Sigmoid colon (tissue), 7 donors: ENCODE data around the gene GPX1. TPM values are rescaled to one million over a fixed set of nuclear protein-coding genes. Genes with fewer than 3 reads are reported as not detected.
A peak's percentile ranks its signal among the peaks of the same experiment; 100 is the strongest.
"Not testable (repeated sequence)": the region's sequence is repeated elsewhere in the genome, so short reads cannot be mapped to it uniquely, and the experiment has no call there.

Experiments used
- DNase-seq: peaks from one replicate; pipeline ENCODE4 v3.0.0-alpha.2; 2019
- H3K27ac ChIP-seq, 4 donors: fragments of 200-600 bp; sonication (generic); one replicate each; pipeline ENCODE4 v1.5.1; 2016 to 2019; ENCODE audit warnings: mild to moderate bottlenecking in 1 of 4
- H3K27me3 ChIP-seq, 3 donors: fragments of 200-600 bp; sonication (generic); one replicate each; pipeline ENCODE4 v1.5.1; 2019; ENCODE audit warnings: mild to moderate bottlenecking in 1 of 3
- H3K36me3 ChIP-seq, 4 donors: fragments of 200-600 bp; sonication (generic); one replicate each; pipeline ENCODE4 v1.5.1; 2016 to 2019
- H3K4me1 ChIP-seq, 4 donors: fragments of 200-600 bp; sonication (generic); one replicate each; pipeline ENCODE4 v1.5.1; 2017 to 2019
- H3K4me3 ChIP-seq, 4 donors: fragments of 200-600 bp; sonication (generic); one replicate each; pipeline ENCODE4 v1.5.1; 2017 to 2019; ENCODE audit warnings: mild to moderate bottlenecking in 2 of 4, moderate library complexity in 1 of 4
- H3K9me3 ChIP-seq, 4 donors: fragments of 200-600 bp in 3 of 4; sonication (generic) in 3 of 4; one replicate each; pipeline versions ENCODE4 v1.5.1 to v1.6.1; 2013 to 2019
- CTCF ChIP-seq, 4 experiments: fragments of 450-650 bp in 3 of 4; fragments of 200-600 bp in 1 of 4; IDR thresholded peaks; one replicate each; pipeline ENCODE4 v1.5.1; 2016 to 2019; ENCODE audit warnings: antibody characterized with exemption in 4 of 4, mild to moderate bottlenecking in 3 of 4, moderate library complexity in 2 of 4
- EP300 ChIP-seq, 4 donors: sonication (generic); formaldehyde crosslinking; IDR thresholded peaks; one replicate each; pipeline ENCODE4 v1.6.1; 2017; ENCODE audit warnings: antibody characterized with exemption in 4 of 4
- POLR2A ChIP-seq, 2 donors: fragments of 450-650 bp; IDR thresholded peaks; one replicate each; pipeline ENCODE4 v1.6.1; 2016; ENCODE audit warnings: antibody characterized with exemption in 2 of 2, mild to moderate bottlenecking in 2 of 2, moderate library complexity in 2 of 2
- POLR2AphosphoS5 ChIP-seq, 4 donors: sonication (generic); formaldehyde crosslinking; IDR thresholded peaks; one replicate each; pipeline ENCODE4 v1.6.1; 2017; ENCODE audit warnings: antibody characterized with exemption in 4 of 4
- WGBS, 2 donors: extraction: QIAGEN DNeasy Blood & Tissue Kit; methylation state at CpG; one replicate each; pipeline ENCODE4 v1.1.7; 2013; 5-methylcytosine and 5-hydroxymethylcytosine counted together
- intact Hi-C: fragments of 100-400 bp; cut with DNase I; formaldehyde crosslinking; loops from one replicate; pipeline ENCODE4 v1.15.1; 2023
- polyA plus RNA-seq, 3 donors: library from polyadenylated mRNA; stranded (reverse); fragments of 200-250 nt; gene quantifications; one replicate each; pipeline ENCODE4 v1.2.3, GENCODE V29; 2013
- total RNA-seq, 4 donors: library from RNA; depleted of rRNA; stranded (reverse); fragments of >200 nt; gene quantifications; one replicate each; pipeline ENCODE4 v1.1.0, GENCODE V29; 2016
- donor health status: healthy with polysubstance abuse.
- donor health status: Bipolar disorder and iron deficiency.
- donor health status: healthy.

The GPX1 gene
- total and polyA plus RNA-seq, 7 donors = 164 to 380 (median 331) TPM

GRCh38 chr3:49399461-49399860, 41.3 kb upstream of the GPX1 start:
- WGBS, 2 donors = 92 to 97% methylated on average over 3 of the region's 3 CpGs
- no peaks in the 10 kb centered on the region for H3K27me3 ChIP-seq
- H3K4me1 ChIP-seq = peaks cover 2 to 70% (median 44%) of the 10 kb centered on the region in 4 donors
- intact Hi-C loops = no loop called here
- TF ChIP-seq POLR2A (IDR thresholded peaks at IDR 0.05) (no peak), CTCF (IDR thresholded peaks at IDR 0.05) (no peak), POLR2AphosphoS5 (IDR thresholded peaks at IDR 0.05) (no peak), EP300 (IDR thresholded peaks at IDR 0.05) (no peak)
- H3K36me3 ChIP-seq = peaks cover 0 to 9% (median 0%) of the 10 kb centered on the region in 4 donors
- no peak overlapping the region for H3K4me3 ChIP-seq
- no peaks in the 10 kb centered on the region for H3K9me3 ChIP-seq
- peak overlapping the region in 1 of 4 donors; percentile 9 for H3K27ac ChIP-seq
- DNase-seq = peak; percentile 2

GRCh38 chr3:49397470-49397869, 39.3 kb upstream of the GPX1 start:
- Histone ChIP-seq H3K27ac (peak overlapping the region in 2 of 4 donors; percentile 28 to 50), H3K36me3 (peaks cover 0 to 9% (median 0%) of the 10 kb centered on the region in 4 donors), H3K9me3 (no peaks in the 10 kb centered on the region), H3K4me1 (peaks cover 2 to 57% (median 44%) of the 10 kb centered on the region in 4 donors), H3K27me3 (no peaks in the 10 kb centered on the region), H3K4me3 (no peak overlapping the region)
- 67 to 68% methylated on average over 4 of the region's 4 CpGs for WGBS, 2 donors
- TF ChIP-seq POLR2AphosphoS5 (IDR thresholded peaks at IDR 0.05) = peak in 1 of 4 donors; percentile 32
- no peak for TF ChIP-seq POLR2A (IDR thresholded peaks at IDR 0.05)
- no peak for TF ChIP-seq CTCF (IDR thresholded peaks at IDR 0.05)
- intact Hi-C loops = no loop called here
- DNase-seq = no peak

- H3K27ac ChIP-seq, H3K9me3 ChIP-seq, H3K27me3 ChIP-seq, H3K36me3 ChIP-seq, H3K4me3 ChIP-seq, intact Hi-C loops, DNase-seq: not testable (repeated sequence)
- WGBS, 2 donors = 90 to 95% methylated on average over 10 of the region's 10 CpGs
- H3K4me1 ChIP-seq = peaks cover 0 to 29% (median 19%) of the 10 kb centered on the region in 4 donors
Observed at GRCh38 chr3:49391310-49391709, 33.2 kb upstream of the GPX1 start.

DNA sequence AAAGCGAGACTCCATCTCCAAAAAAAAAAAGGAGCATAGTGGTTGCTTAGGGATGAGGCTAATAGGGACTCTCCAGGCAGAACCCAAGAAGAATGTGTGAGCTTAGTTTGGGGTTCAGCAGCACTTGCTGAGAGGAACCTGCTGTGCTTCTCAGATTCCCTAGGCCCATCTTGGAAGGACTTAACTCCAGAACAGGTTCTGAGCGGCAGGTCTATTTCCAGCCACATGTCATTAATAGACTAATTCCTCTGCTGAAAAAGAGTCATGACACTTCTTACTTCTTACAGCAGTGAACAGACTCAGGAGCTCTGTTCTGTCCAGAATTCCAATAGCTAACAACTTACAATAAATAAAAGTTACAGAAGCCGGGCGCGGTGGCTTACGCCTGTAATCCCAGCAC, 31.1 kb upstream of the GPX1 start:
- DNase-seq = no peak
- TF ChIP-seq POLR2A (IDR thresholded peaks at IDR 0.05) (no peak), POLR2AphosphoS5 (IDR thresholded peaks at IDR 0.05) (no peak), CTCF (IDR thresholded peaks at IDR 0.05) (no peak), EP300 (IDR thresholded peaks at IDR 0.05) (no peak)
- Histone ChIP-seq H3K4me1 (peaks cover 0 to 45% (median 33%) of the 10 kb centered on the region in 4 donors), H3K27ac (no peak overlapping the region), H3K36me3 (no peaks in the 10 kb centered on the region), H3K9me3 (no peaks in the 10 kb centered on the region), H3K27me3 (no peaks in the 10 kb centered on the region), H3K4me3 (no peak overlapping the region)
- intact Hi-C loops = no loop called here
- 97 to 98% methylated on average over 6 of the region's 6 CpGs for WGBS, 2 donors

GRCh38 chr3:49388289-49388820, 30.2 kb upstream of the GPX1 start:
- H3K4me1 ChIP-seq = peaks cover 0 to 48% (median 38%) of the 10 kb centered on the region in 4 donors
- H3K27me3 ChIP-seq = no peaks in the 10 kb centered on the region
- H3K4me3 ChIP-seq = no peak overlapping the region
- H3K9me3 ChIP-seq = no peaks in the 10 kb centered on the region
- intact Hi-C loops = no loop called here
- H3K27ac ChIP-seq = no peak overlapping the region
- 95 to 98% methylated on average over 1 of the region's 1 CpG for WGBS, 2 donors
- TF ChIP-seq POLR2AphosphoS5 (IDR thresholded peaks at IDR 0.05) (no peak), CTCF (IDR thresholded peaks at IDR 0.05) (no peak), POLR2A (IDR thresholded peaks at IDR 0.05) (no peak), EP300 (IDR thresholded peaks at IDR 0.05) (no peak)
- DNase-seq = no peak
- no peaks in the 10 kb centered on the region for H3K36me3 ChIP-seq
